ENCODE measurements around the gene SLC16A3.

The SLC16A3 gene

DNA sequence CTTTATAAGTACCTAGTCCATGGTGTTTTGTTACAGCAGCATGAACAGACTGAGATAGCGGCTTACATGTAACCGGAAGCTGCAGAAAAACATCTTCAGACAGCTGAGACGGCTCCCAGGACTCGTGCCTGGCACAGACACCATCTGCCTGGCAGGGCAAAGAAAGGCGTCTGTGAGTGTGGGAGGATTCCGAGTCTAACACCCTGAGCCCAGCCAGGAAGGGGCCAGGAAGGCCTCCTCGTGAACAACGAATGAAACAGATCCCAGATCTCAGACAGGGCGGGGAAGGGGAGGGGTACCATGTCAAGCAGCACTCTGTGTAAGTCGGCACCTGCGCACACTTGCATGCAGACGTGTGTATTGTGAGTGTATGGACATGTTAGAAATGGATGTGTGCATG, 49.0 kb downstream of the SLC16A3 start:
- no peak for TF ChIP-seq ESRRG (CRISPR knock-in tag; IDR thresholded peaks at IDR 0.05)
- no peak for TF ChIP-seq ZNF565 (CRISPR knock-in tag; conservative IDR thresholded peaks at IDR 0.05; ENCODE audit: low read depth)
- TF ChIP-seq SNAI2 (CRISPR knock-in tag; IDR thresholded peaks at IDR 0.05), result no peak
- TF ChIP-seq PPARA (CRISPR knock-in tag; IDR thresholded peaks at IDR 0.05; ENCODE audit: borderline replicate concordance), result no peak
- no peak for TF ChIP-seq RARB (CRISPR knock-in tag; IDR thresholded peaks at IDR 0.05)
- no peak for TF ChIP-seq ARNTL (CRISPR knock-in tag; IDR thresholded peaks at IDR 0.05; ENCODE audit: borderline replicate concordance, low read depth)
- TF ChIP-seq, protein P1, sequence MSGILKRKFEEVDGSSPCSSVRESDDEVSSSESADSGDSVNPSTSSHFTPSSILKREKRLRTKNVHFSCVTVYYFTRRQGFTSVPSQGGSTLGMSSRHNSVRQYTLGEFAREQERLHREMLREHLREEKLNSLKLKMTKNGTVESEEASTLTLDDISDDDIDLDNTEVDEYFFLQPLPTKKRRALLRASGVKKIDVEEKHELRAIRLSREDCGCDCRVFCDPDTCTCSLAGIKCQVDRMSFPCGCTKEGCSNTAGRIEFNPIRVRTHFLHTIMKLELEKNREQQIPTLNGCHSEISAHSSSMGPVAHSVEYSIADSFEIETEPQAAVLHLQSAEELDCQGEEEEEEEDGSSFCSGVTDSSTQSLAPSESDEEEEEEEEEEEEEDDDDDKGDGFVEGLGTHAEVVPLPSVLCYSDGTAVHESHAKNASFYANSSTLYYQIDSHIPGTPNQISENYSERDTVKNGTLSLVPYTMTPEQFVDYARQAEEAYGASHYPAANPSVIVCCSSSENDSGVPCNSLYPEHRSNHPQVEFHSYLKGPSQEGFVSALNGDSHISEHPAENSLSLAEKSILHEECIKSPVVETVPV (CRISPR knock-in tag; IDR thresholded peaks at IDR 0.05), result no peak

GRCh38 chr17:82278308-82278707, 49.5 kb downstream of the SLC16A3 start:
- TF ChIP-seq TOX (CRISPR knock-in tag; IDR thresholded peaks at IDR 0.05; ENCODE audit: borderline replicate concordance) (no peak), CSDC2 (CRISPR knock-in tag; IDR thresholded peaks at IDR 0.05) (no peak), ZFP30 (CRISPR knock-in tag; IDR thresholded peaks at IDR 0.05) (no peak), ARNTL (CRISPR knock-in tag; IDR thresholded peaks at IDR 0.05; ENCODE audit: borderline replicate concordance, low read depth) (no peak), SNAI2 (CRISPR knock-in tag; IDR thresholded peaks at IDR 0.05) (no peak), OSR1 (CRISPR knock-in tag; IDR thresholded peaks at IDR 0.05) (no peak), PPARA (CRISPR knock-in tag; IDR thresholded peaks at IDR 0.05; ENCODE audit: borderline replicate concordance) (no peak), ZNF8 (CRISPR knock-in tag; IDR thresholded peaks at IDR 0.05) (no peak), TCF4 (CRISPR knock-in tag; IDR thresholded peaks at IDR 0.05; ENCODE audit: borderline replicate concordance) (no peak)
- TF ChIP-seq, protein P2, sequence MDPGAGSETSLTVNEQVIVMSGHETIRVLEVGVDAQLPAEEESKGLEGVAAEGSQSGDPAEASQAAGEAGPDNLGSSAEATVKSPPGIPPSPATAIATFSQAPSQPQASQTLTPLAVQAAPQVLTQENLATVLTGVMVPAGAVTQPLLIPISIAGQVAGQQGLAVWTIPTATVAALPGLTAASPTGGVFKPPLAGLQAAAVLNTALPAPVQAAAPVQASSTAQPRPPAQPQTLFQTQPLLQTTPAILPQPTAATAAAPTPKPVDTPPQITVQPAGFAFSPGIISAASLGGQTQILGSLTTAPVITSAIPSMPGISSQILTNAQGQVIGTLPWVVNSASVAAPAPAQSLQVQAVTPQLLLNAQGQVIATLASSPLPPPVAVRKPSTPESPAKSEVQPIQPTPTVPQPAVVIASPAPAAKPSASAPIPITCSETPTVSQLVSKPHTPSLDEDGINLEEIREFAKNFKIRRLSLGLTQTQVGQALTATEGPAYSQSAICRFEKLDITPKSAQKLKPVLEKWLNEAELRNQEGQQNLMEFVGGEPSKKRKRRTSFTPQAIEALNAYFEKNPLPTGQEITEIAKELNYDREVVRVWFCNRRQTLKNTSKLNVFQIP (CRISPR knock-in tag; IDR thresholded peaks at IDR 0.05; ENCODE audit: borderline replicate concordance, low read depth), result no peak
- TF ChIP-seq, protein P3, sequence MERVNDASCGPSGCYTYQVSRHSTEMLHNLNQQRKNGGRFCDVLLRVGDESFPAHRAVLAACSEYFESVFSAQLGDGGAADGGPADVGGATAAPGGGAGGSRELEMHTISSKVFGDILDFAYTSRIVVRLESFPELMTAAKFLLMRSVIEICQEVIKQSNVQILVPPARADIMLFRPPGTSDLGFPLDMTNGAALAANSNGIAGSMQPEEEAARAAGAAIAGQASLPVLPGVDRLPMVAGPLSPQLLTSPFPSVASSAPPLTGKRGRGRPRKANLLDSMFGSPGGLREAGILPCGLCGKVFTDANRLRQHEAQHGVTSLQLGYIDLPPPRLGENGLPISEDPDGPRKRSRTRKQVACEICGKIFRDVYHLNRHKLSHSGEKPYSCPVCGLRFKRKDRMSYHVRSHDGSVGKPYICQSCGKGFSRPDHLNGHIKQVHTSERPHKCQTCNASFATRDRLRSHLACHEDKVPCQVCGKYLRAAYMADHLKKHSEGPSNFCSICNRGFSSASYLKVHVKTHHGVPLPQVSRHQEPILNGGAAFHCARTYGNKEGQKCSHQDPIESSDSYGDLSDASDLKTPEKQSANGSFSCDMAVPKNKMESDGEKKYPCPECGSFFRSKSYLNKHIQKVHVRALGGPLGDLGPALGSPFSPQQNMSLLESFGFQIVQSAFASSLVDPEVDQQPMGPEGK (CRISPR knock-in tag; IDR thresholded peaks at IDR 0.05; ENCODE audit: borderline replicate concordance), result no peak
- TF ChIP-seq, protein P1 (CRISPR knock-in tag; IDR thresholded peaks at IDR 0.05), result no peak
- ATAC-seq, result no peak

More for the DNA sequence above, 49.0 kb downstream of the SLC16A3 start:
- ATAC-seq, result no peak

GRCh38 chr17:82278786-82279391, 50.0 kb downstream of the SLC16A3 start:
- TF ChIP-seq GLIS3 (CRISPR knock-in tag; IDR thresholded peaks at IDR 0.05), result no peak
- no peak for ATAC-seq

DNA sequence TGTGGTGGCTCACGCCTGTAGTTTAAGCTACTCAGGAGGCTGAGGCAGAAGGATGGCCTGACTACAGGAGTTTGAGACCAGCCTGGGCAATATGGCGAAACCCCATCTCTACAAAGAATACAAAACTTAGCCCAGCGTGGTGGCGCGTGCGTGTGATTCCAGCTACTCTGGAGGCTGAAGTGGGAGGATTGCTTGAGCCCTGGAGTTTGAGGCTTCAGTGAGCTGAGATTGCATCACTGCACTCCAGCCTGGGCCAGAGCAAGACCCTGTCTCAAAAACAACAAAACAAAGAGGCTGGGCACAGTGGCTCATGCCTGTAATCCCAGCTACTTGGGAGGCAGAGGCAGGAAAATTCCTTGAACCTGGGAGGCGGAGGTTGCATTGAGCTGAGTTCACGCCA, 51.7 kb downstream of the SLC16A3 start:
- TF ChIP-seq ZFP30 (CRISPR knock-in tag; IDR thresholded peaks at IDR 0.05) (no peak), TOX (CRISPR knock-in tag; IDR thresholded peaks at IDR 0.05; ENCODE audit: borderline replicate concordance) (no peak), ZNF8 (CRISPR knock-in tag; IDR thresholded peaks at IDR 0.05) (no peak), RARB (CRISPR knock-in tag; IDR thresholded peaks at IDR 0.05) (no peak), SNAI2 (CRISPR knock-in tag; IDR thresholded peaks at IDR 0.05) (no peak), ARNTL (CRISPR knock-in tag; IDR thresholded peaks at IDR 0.05; ENCODE audit: borderline replicate concordance, low read depth) (no peak), PPARA (CRISPR knock-in tag; IDR thresholded peaks at IDR 0.05; ENCODE audit: borderline replicate concordance) (no peak), OSR1 (CRISPR knock-in tag; IDR thresholded peaks at IDR 0.05) (no peak), TCF4 (CRISPR knock-in tag; IDR thresholded peaks at IDR 0.05; ENCODE audit: borderline replicate concordance) (no peak)
- TF ChIP-seq, protein P3 (CRISPR knock-in tag; IDR thresholded peaks at IDR 0.05; ENCODE audit: borderline replicate concordance), result no peak
- TF ChIP-seq, protein P2 (CRISPR knock-in tag; IDR thresholded peaks at IDR 0.05; ENCODE audit: borderline replicate concordance, low read depth), result no peak

More for the DNA sequence above, 51.7 kb downstream of the SLC16A3 start:
- no peak for ATAC-seq
